ENCODE measurements around the gene ATF7. TPM values are rescaled to one million over a fixed set of nuclear protein-coding genes. Genes with fewer than 3 reads are reported as not detected.
"Not testable (repeated sequence)": the region's sequence is repeated elsewhere in the genome, so short reads cannot be mapped to it uniquely, and the experiment has no call there.

The ATF7 gene
- total RNA-seq, 2 donors from 2014 or later: 28.1 to 31.5 TPM

DNA sequence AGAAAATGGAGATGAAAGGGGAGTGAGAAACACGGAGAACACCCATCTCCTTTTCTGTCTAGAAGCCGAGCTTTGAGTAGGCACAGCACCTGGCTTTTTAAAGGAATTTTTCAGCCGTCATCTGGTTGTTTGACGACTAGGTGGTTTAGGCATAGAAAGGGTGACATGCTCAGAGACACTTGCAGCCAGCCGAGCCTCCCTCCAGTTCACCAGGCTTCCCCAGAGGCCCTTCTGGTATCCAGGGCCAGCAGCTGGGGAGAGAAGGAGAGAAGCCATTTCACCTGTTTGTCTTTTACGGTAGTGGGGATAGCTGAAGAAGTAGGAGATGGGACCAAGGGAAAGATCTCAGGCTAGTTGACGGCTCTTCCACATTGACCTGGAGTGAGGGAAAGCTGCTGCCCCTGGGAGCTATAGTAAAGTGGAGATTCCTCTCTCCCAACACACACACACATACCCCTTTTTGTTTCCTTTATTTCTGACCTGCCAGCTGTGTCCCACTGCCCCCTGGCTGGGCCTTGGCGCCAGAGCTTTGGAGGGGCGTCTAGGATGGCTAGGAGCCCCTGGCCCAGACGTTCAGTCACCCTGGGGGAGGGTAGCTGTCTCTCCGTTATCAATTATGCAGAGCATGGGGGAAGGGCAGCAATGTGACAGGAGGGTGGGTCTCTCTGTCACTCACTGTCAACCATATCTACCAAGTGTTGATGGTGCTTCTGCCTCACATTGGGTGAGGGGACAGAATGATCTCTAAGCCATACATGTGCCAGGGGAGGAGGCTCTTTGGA is 132.4 kb downstream of the ATF7 start:
- H3K4me3 Mint-ChIP-seq: peak overlapping the region; percentile 88
- H3K27ac Mint-ChIP-seq: peak overlapping the region; percentile 93
- ATAC-seq (replicated peaks): no peak
- no peaks in the 10 kb centered on the region for H3K36me3 Mint-ChIP-seq (ENCODE audit: low read depth)
- no peaks in the 10 kb centered on the region for H3K9me3 Mint-ChIP-seq
- peaks cover 17% of the 10 kb centered on the region for H3K4me1 Mint-ChIP-seq
- H3K27me3 Mint-ChIP-seq: no peaks in the 10 kb centered on the region

DNA sequence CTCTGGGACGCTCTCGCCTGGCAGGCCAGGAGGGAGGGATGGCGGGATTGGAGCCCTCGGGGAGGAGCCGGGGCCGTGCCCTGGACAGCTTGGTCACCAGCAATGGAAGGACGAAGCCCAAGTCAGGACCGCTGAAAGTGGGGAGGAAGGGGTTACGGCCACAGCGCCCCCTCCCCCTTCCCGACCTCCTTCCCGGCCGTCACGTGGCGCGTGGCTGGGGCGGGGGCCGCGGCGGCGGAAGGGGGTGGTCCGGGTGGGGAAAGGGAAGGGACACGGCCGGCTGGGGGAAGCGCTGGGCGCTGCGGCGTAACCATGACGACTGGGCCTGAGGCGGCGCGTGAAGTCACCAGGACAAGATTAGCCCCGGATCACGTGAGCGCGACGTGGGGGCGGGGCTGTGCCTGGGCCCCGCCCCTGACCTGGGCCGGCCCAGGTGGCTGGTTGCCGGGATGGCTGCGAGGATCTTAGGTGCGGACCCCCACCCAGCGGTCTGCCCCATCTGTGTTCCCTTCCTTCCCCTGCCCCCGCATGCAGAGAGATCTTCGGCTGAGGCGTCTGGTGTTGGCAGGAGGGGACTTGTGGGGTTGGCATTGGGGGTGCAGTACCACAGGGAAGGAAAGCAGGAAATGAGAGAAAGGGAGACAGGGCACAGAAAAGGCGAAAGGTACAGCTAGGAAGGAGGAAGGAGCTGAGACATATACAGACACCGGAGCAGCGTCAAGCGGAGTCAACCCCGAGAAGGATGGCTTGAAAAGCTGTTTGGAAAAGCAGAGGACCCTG is 133.2 kb downstream of the ATF7 start:
- peak overlapping the region; percentile 93 for H3K27ac Mint-ChIP-seq
- peaks cover 12% of the 10 kb centered on the region for H3K4me1 Mint-ChIP-seq
- H3K27me3 Mint-ChIP-seq: no peaks in the 10 kb centered on the region
- no peaks in the 10 kb centered on the region for H3K9me3 Mint-ChIP-seq
- H3K4me3 Mint-ChIP-seq: peak overlapping the region; percentile 88
- ATAC-seq (replicated peaks): peak; percentile 99
- no peaks in the 10 kb centered on the region for H3K36me3 Mint-ChIP-seq (ENCODE audit: low read depth)

DNA sequence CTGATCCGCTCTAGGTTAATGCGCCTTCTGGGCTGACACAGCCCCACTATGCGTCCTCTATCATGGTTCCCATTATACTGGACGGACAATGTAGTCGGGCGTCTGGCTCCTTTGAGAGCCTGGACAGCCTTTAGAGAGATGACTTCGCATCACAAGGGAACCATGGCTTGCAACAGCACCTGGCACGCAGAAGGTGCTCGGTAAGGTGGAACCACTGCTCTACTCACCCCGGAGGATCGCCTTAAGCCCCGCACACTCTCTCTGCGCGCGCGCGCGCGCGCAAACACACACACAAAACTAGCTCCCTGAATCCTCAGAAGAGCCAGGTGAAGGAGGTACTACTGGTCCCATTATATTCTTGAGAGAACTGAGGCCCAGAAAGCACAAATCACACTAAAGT is 134.0 kb downstream of the ATF7 start:
- no peaks in the 10 kb centered on the region for H3K27me3 Mint-ChIP-seq

DNA sequence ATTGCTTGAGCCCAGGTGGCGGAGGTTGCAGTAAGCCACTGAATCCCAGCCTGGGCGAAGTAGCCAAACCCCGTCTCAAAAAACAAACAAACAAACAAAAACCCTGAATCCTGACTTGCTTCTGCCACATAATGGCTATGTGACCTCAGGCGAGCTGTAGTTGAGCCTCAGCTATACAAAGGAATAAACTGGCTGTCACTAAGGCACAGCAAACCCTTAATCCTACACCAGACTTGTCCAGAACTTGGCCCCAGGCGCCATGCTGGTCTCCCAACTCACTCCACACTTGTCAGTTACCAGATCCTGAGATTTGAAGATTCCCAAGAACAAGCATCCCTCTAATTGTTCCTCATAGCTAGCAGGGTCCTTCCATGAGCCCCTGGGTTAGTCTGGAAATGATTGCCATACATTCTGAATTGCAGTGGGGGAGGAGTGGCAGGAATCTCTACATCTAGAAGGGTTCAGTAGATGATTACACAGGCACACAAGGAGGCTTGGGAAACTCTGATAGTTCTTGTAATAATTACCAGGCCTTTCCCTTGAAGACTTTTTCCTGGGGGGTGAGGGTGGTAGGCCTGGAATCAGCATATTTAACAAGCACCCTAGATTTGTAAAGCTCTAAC is 136.8 kb downstream of the ATF7 start:
- ATAC-seq (replicated peaks): no peak
- H3K27ac Mint-ChIP-seq: no peak overlapping the region
- no peaks in the 10 kb centered on the region for H3K27me3 Mint-ChIP-seq
- H3K36me3 Mint-ChIP-seq (ENCODE audit: low read depth): peaks cover 16% of the 10 kb centered on the region
- peaks cover 12% of the 10 kb centered on the region for H3K4me1 Mint-ChIP-seq
- H3K9me3 Mint-ChIP-seq: no peaks in the 10 kb centered on the region
- H3K4me3 Mint-ChIP-seq: no peak overlapping the region

More for the DNA sequence above, 134.0 kb downstream of the ATF7 start:
- peak overlapping the region; percentile 88 for H3K4me3 Mint-ChIP-seq
- H3K36me3 Mint-ChIP-seq (ENCODE audit: low read depth): no peaks in the 10 kb centered on the region
- ATAC-seq (replicated peaks): no peak
- peak overlapping the region; percentile 74 for H3K27ac Mint-ChIP-seq
- no peaks in the 10 kb centered on the region for H3K9me3 Mint-ChIP-seq
- H3K4me1 Mint-ChIP-seq: peaks cover 12% of the 10 kb centered on the region

DNA sequence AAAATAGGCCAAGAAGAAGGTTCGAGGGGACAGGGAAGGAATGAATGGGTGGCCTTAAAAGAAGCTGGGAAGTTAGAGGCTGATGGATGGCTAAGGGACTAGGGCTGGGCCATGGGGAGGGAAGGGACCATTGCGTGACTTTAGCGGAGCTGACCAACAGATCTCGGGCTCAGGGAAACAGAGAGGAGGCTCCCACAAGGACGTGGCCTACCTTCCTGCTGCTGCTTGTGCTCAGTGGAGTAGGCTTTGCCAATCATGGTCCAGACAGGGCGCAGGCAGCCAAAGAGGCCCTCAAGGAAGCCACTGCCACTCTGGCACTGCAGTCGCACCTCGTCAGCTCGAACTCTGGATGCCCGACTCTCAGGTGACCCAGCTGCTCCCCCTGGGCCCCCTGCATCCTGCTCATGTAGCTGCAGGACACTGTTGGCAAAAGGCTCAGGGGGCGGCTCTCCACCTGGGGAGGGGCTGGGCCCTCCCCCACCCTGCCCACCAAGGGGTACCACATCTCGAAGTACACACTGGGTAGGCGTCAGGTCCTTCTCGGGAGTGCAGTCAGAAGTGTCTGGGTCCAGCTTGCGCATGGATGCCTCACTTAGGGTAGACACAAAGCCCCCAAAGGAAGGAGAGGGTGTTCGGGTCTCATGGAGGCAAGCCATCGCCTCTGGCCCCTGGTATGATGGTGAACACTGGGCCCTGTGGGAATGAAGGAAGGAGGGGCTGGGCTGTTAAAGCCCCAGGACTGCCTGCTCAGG is 139.3 kb downstream of the ATF7 start:
- ATAC-seq (replicated peaks): no peak
- Mint-ChIP-seq H3K27me3 (no peaks in the 10 kb centered on the region), H3K27ac (no peak overlapping the region)

DNA sequence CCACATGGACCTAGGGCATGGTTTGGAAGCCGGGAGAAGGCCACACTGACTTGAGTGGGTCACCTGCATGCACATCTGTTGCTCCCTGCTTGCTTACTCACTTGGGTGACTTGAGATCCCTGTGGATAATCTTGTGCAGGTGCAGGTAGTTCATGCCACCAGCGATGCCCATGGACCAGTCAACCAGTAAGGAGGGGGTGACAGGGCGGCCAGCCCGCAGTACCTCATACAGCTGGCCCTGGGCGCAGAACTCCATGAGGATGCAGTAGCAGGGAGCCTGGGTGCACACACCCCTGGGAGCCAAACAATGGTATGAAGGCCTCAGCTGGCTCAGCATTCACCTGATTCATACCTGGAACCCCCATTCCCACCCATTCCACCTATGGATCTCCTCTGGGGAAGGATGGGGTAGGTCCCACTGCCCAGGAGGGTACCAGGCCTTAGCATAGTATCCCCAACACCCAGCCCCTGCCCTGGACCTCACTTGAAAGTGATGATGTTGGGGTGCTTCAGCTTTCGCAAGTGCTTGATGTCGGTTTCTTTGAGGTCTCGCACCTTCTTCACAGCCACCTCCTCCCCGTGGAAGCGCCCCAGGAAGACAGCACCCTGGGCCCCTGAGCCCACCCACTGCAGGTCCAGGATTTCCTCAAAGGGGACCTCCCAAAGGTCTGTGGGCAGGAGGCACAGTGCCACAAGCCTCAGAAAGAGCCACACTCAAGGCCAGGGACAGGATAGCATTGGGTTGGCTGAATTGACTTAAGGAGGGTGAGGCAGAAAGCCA is 140.0 kb downstream of the ATF7 start:
- no peak for ATAC-seq (replicated peaks)
- H3K9me3 Mint-ChIP-seq: no peaks in the 10 kb centered on the region
- no peak overlapping the region for H3K4me3 Mint-ChIP-seq
- peaks cover 46% of the 10 kb centered on the region for H3K36me3 Mint-ChIP-seq (ENCODE audit: low read depth)
- no peaks in the 10 kb centered on the region for H3K27me3 Mint-ChIP-seq
- H3K27ac Mint-ChIP-seq: no peak overlapping the region
- H3K4me1 Mint-ChIP-seq: peaks cover 4% of the 10 kb centered on the region

More for the DNA sequence above, 139.3 kb downstream of the ATF7 start:
- Mint-ChIP-seq H3K9me3 (no peaks in the 10 kb centered on the region), H3K36me3 (ENCODE audit: low read depth) (peaks cover 38% of the 10 kb centered on the region), H3K4me1 (peaks cover 4% of the 10 kb centered on the region), H3K4me3 (no peak overlapping the region)

DNA sequence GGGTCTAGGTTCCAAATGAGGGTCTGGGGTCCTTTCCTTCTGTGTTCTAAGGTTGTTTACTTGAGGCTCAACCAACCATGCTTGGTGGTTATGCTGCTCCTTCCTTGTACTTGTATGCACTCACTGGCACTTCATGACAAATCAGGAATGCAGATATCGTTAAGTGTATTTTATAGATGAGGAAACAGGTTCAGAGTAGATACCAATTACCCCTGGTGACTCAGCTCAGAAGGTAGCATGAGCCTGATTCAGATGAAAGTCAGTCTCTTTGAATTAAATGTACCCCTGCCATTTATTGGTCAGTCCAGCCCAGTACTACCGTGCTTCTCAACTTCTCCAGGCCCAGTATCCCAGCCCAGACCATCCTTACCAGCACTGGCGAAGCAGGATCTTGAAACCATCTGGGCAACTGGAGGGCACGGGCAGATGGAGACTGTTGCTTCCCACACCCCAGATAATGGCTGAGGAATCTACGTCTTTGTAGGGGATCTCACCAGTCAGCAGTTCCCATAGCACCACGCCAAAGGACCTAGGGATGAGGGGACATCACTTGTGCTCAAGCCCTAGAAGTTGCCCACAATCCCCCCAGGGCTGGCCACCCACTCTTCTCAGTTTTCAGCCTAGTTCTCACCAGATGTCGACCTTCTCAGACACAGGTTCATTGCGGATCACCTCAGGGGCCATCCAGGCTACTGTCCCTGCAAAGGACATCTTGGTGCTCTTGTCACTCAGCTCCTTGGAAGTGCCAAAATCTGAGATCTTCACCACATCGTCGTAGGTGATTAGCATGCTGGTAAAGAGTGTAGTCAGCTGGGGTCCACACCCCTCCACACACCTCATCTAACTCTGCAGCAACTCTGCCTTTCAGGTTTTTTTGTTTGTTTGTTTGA is 141.3 kb downstream of the ATF7 start:
- Mint-ChIP-seq H3K9me3 (no peaks in the 10 kb centered on the region), H3K27me3 (no peaks in the 10 kb centered on the region), H3K27ac (no peak overlapping the region), H3K4me3 (no peak overlapping the region), H3K4me1 (peaks cover 4% of the 10 kb centered on the region), H3K36me3 (ENCODE audit: low read depth) (peaks cover 58% of the 10 kb centered on the region)
- ATAC-seq (replicated peaks): no peak

DNA sequence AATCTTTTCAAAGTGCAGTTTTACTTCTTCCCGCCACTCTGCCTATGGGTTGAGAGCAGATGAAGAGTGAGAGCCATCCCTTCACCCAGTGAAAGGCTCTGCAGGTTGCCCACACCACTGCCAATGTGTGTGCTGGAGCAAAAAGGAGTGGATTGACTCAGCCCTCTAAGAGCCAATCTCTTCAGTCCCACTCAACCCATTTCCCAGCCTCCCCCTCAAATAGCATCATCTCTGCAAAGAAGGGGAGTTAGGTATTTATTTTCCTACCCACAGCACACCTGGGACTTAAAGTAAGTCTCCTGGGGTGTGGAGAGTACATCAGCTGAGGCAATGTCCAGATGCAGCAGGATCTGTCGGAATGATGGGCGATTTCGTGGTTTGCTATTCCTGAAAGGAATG is 142.2 kb downstream of the ATF7 start:
- Mint-ChIP-seq H3K27ac (peak overlapping the region; percentile 72), H3K9me3 (no peaks in the 10 kb centered on the region), H3K36me3 (ENCODE audit: low read depth) (peaks cover 67% of the 10 kb centered on the region), H3K27me3 (no peaks in the 10 kb centered on the region), H3K4me1 (peaks cover 4% of the 10 kb centered on the region), H3K4me3 (no peak overlapping the region)
- peak; percentile 25 for ATAC-seq (replicated peaks)

DNA sequence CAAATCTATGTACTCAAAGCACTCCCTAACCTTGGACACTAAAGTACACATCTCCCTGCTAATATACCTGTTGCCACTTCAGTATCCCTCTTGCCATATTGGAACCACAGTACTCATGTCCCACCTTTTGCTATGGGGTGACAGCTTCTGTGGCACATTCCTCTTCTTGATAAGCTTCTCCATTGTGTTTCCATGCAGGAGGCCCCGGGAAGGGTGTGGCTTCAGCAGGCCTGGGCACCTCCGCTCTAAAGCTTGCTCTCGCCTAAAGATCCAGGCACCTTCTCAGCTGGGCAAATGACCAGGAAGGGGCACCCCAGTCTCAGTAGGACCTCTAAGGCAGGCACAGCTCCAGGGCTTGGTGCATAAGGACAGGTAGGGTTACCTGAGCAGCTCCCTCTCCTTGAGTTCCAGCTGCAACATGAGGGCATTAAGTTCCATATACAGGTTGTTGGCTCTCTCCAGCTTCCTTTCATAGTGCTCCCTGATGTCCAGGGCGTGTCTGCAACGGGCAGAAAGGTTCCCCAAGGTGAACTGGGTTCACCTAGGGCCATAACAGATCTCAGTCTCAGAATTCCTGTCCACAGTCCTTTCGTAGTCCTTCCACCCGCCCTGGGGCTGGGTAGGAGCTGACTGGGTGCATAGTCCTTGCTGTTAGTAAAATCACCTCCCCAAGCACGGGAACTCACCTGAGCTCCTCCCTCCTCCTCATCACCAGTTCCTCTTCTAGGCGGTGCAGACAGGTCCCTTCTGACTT is 142.8 kb downstream of the ATF7 start:
- Mint-ChIP-seq H3K9me3 (no peaks in the 10 kb centered on the region), H3K4me1 (peaks cover 4% of the 10 kb centered on the region), H3K36me3 (ENCODE audit: low read depth) (peaks cover 73% of the 10 kb centered on the region), H3K4me3 (no peak overlapping the region), H3K27me3 (no peaks in the 10 kb centered on the region), H3K27ac (peak overlapping the region; percentile 72)
- peak; percentile 5 for ATAC-seq (replicated peaks)

DNA sequence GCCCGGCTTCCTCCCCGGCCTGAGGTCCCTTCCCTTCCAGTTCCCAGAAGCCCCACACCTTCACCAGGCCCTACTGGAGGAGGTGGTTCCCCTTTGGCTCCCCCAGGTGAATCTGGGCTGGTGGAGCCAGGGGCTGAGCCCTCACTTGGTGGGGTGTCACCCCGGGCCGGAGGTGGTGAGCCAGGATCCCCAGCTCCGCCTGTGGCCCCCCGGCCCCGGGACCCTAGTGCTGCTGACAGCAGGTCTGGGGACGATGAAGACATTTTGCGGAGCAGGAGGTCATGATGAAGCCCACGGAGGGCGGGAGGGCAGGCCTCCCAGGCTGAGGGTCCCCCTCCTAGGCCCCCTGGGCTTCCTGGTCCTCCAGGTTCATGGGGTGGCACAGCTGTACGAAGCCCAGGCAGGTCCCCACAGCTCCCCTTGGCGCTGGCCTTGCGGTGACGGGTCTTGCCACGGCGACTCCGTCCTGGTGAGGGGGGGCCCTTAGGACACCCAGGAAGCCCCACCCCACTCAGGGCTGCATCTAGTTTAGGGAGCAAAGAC is 143.5 kb downstream of the ATF7 start:
- Mint-ChIP-seq H3K27ac (peak overlapping the region; percentile 72), H3K4me1 (peaks cover 4% of the 10 kb centered on the region), H3K9me3 (no peaks in the 10 kb centered on the region), H3K36me3 (ENCODE audit: low read depth) (peaks cover 80% of the 10 kb centered on the region), H3K4me3 (no peak overlapping the region), H3K27me3 (no peaks in the 10 kb centered on the region)
- no peak for ATAC-seq (replicated peaks)

DNA sequence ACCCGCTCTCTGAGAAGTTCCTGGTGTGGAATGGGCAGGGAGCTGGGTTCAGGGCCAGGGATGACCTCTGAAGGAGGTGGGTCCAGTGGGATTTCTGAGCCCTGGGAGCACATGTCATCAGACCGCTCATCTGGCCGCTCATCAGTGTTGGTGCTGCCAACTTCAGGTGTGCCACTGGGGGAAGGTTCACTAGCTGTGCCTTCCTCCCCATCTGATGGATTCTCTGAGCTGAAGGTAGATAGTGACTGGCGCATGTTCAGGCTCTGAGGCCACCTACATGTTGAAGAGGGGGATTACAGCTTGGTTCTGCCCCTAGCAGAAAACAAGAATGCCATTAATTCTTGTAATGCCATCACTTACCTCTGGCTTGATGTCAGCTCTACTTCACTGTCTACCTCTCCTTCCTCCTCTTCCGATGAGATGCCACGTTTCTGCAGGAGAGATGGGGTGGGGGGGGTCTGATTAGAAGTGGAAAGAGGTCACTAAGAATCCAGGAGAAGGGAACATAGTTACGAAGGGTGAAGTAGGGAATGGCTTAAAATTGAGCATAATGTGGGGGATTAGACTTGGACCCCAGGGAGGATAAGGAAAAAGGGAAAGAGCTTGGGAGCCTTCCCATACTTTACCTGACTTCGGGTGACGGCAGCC is 144.1 kb downstream of the ATF7 start:
- no peak overlapping the region for H3K27ac Mint-ChIP-seq
- H3K36me3 Mint-ChIP-seq (ENCODE audit: low read depth): peaks cover 86% of the 10 kb centered on the region
- ATAC-seq (replicated peaks): no peak
- H3K4me1 Mint-ChIP-seq: peaks cover 6% of the 10 kb centered on the region
- no peak overlapping the region for H3K4me3 Mint-ChIP-seq
- H3K9me3 Mint-ChIP-seq: no peaks in the 10 kb centered on the region
- H3K27me3 Mint-ChIP-seq: no peaks in the 10 kb centered on the region

DNA sequence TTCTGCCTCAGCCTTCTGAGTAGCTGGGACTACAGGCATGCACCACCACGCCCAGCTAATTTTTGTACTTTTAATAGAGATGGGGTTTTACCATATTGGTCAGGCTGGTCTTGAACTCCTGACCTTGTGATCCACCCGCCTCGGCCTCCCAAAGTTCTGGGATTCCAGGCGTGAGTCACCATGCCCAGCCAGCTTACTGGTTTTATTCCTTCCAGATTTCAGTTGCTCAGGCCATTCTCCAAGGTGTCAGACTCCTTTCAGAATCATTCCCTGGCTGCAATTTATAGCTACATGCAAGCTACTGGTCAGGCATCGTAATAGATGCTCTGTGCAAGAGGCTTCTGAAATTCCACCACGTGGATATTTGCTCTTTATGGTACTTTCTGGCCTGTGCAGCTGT is 144.7 kb downstream of the ATF7 start:
- ATAC-seq (replicated peaks); H3K27me3 Mint-ChIP-seq; H3K4me3 Mint-ChIP-seq; H3K9me3 Mint-ChIP-seq; H3K27ac Mint-ChIP-seq: not testable (repeated sequence)
- Mint-ChIP-seq H3K4me1 (peaks cover 12% of the 10 kb centered on the region), H3K36me3 (ENCODE audit: low read depth) (peaks cover 93% of the 10 kb centered on the region)
